Adrenal gland (tissue), 12 donors: ENCODE results near the gene KMT5C. TPM values are rescaled to one million over a fixed set of nuclear protein-coding genes. Genes with fewer than 3 reads are reported as not detected.
A peak's percentile ranks its signal among the peaks of the same experiment; 100 is the strongest.

Experiments
- DNase-seq, 7 donors: peaks; one replicate each; pipeline ENCODE4 v3.0.0-alpha.2; 2019 to 2020
- H3K27ac ChIP-seq, 5 donors: fragments of 200-600 bp; sonication (generic) in 4 of 5; 1 replicate in 3 of 5; 2 replicates in 2 of 5; pipeline versions ENCODE4 v1.5.1 to v1.8.0; 2016 to 2020; ENCODE audit warnings: mild to moderate bottlenecking in 1 of 5
- H3K27me3 ChIP-seq: fragments of 200-600 bp; 2 replicates; pipeline ENCODE4 v1.8.0; 2021
- H3K36me3 ChIP-seq, 2 donors: fragments of 200-600 bp; replicated peaks in 1 of 2; 1 replicate in 1 of 2; 2 replicates in 1 of 2; pipeline versions ENCODE4 v1.5.1 to v1.8.0; 2018 to 2022
- H3K4me1 ChIP-seq, 2 donors: fragments of 200-600 bp; replicated peaks in 1 of 2; 1 replicate in 1 of 2; 2 replicates in 1 of 2; pipeline versions ENCODE4 v1.5.1 to v1.8.0; 2018 to 2021
- H3K4me3 ChIP-seq, 4 donors: fragments of 200-600 bp; sonication (generic) in 3 of 4; one replicate each; pipeline ENCODE4 v1.5.1; 2016 to 2018
- H3K9me3 ChIP-seq, 3 donors: fragments of 200-600 bp; sonication (generic) in 1 of 3; replicated peaks in 1 of 3; 1 replicate in 2 of 3; 2 replicates in 1 of 3; pipeline versions ENCODE4 v1.5.1 to v1.8.0; 2016 to 2021
- CTCF ChIP-seq, 6 experiments: fragments of 450-650 bp in 4 of 6; fragments of 200-600 bp in 2 of 6; sonication (generic) in 1 of 6; IDR thresholded peaks; 1 replicate in 5 of 6; 2 replicates in 1 of 6; pipeline versions ENCODE4 v1.5.1 to v1.8.0; 2016 to 2021; ENCODE audit warnings: antibody characterized with exemption in 6 of 6, mild to moderate bottlenecking in 2 of 6, moderate library complexity in 1 of 6
- POLR2A ChIP-seq, 2 donors: fragments of 450-650 bp; IDR thresholded peaks; one replicate each; pipeline ENCODE4 v1.6.1; 2017; ENCODE audit warnings: antibody characterized with exemption in 2 of 2, mild to moderate bottlenecking in 2 of 2, moderate library complexity in 1 of 2
- WGBS, 4 donors: extraction: QIAGEN DNeasy Blood & Tissue Kit in 2 of 4; methylation state at CpG; one replicate each; pipeline versions ENCODE4 v1.1.5 to v1.1.7; 2013 to 2017; 5-methylcytosine and 5-hydroxymethylcytosine counted together
- intact Hi-C, 2 donors: fragments of 100-400 bp; cut with DNase I; formaldehyde crosslinking; loops; one replicate each; pipeline versions ENCODE4 v1.14.1 to v1.15.0; 2022 to 2023
- polyA plus RNA-seq, 3 donors: library from polyadenylated mRNA; stranded (reverse); fragments of 200-250 nt in 2 of 3; fragments of 350-450 nt in 1 of 3; fragmentation: Illumina TruSeq in 1 of 3; extraction: RNeasy Lipid Tissue Mini Kit (QIAGEN cat#74804) in 1 of 3; gene quantifications; one replicate each; pipeline ENCODE4 v1.2.3, GENCODE V29; 2013 to 2014
- total RNA-seq, 9 donors: library from RNA; depleted of rRNA in 4 of 9; stranded (reverse); fragments of >200 nt in 4 of 9; fragments of 120-200 nt in 1 of 9; fragmentation: NEBNext Ultra II Directional in 1 of 9; extraction: Animal tissue kit (Norgen Biotek cat#: 25700) in 1 of 9; gene quantifications; one replicate each; pipeline versions ENCODE4 v1.1.0 to v1.2.4, GENCODE V29; 2013 to 2023
- donor health status: healthy with polysubstance abuse.
- donor health status: Bipolar disorder and iron deficiency.
- donor health status: DM: yes; HTN: yes; CAD: no.
- donor health status: DM: no; HTN: no; CAD: no.
- donor health status: DM: no; HTN: no; CAD: no.
- donor health status: DM: yes; HTN: yes; CAD: no.

The KMT5C gene
- total and polyA plus RNA-seq, 12 donors = 1.4 to 56.7 (median 15.4) TPM

- intact Hi-C loops = no loop called here
- DNase-seq = no peak
- peak overlapping the region in 2 of 4 donors; percentile 16 to 43 for H3K4me3 ChIP-seq
- H3K9me3 ChIP-seq = no peaks in the 10 kb centered on the region
- no peak for TF ChIP-seq CTCF (IDR thresholded peaks at IDR 0.05)
- no peak for TF ChIP-seq POLR2A (IDR thresholded peaks at IDR 0.05)
- no peaks in the 10 kb centered on the region for H3K36me3 ChIP-seq
- peaks cover 12 to 15% of the 10 kb centered on the region in 2 donors for H3K4me1 ChIP-seq
- peaks cover 18% of the 10 kb centered on the region for H3K27me3 ChIP-seq
- no peak overlapping the region for H3K27ac ChIP-seq
- 3 to 6% (median 4%) methylated on average over 21 to 24 of the region's 24 CpGs for WGBS, 4 donors
Measured at GRCh38 chr19:55353356-55353802, 13.7 kb downstream of the KMT5C start.

- DNase-seq = peak in 5 of 7 donors; percentile 55 to 78 (median 69)
- H3K9me3 ChIP-seq = no peaks in the 10 kb centered on the region
- H3K4me3 ChIP-seq = peak overlapping the region in 2 of 4 donors; percentile 16 to 43
- peaks cover 12 to 15% of the 10 kb centered on the region in 2 donors for H3K4me1 ChIP-seq
- peaks cover 18% of the 10 kb centered on the region for H3K27me3 ChIP-seq
- H3K27ac ChIP-seq = no peak overlapping the region
- WGBS, 4 donors = 2 to 4% (median 2%) methylated on average over 17 to 71 of the region's 72 CpGs
- intact Hi-C loops = no loop called here
- TF ChIP-seq CTCF (IDR thresholded peaks at IDR 0.05) (no peak), POLR2A (IDR thresholded peaks at IDR 0.05) (no peak)
- no peaks in the 10 kb centered on the region for H3K36me3 ChIP-seq
Measured at GRCh38 chr19:55353803-55354697, 14.4 kb downstream of the KMT5C start.

GRCh38 chr19:55354698-55355212 is 15.1 kb downstream of the KMT5C start, which contains the start of gene COX6B2:
TSS of gene COX6B2 (minus strand) at chr19:55354719. CDS start at chr19:55354521, 198 bp downstream.
- Histone ChIP-seq H3K36me3 (no peaks in the 10 kb centered on the region), H3K9me3 (no peaks in the 10 kb centered on the region), H3K4me1 (peaks cover 12 to 15% of the 10 kb centered on the region in 2 donors), H3K27me3 (peaks cover 18% of the 10 kb centered on the region), H3K4me3 (peak within 1 kb of the TSS in 2 of 4 donors; percentile 16 to 43), H3K27ac (no peak within 1 kb of the TSS)
- intact Hi-C loops = no loop called here
- TF ChIP-seq CTCF (IDR thresholded peaks at IDR 0.05) = no peak
- TF ChIP-seq POLR2A (IDR thresholded peaks at IDR 0.05) = no peak
- no peak for DNase-seq
- WGBS, 4 donors = 5 to 20% (median 5%) methylated on average over 2 to 42 of the region's 43 CpGs; no CpG with 5 or more reads in 1 of the 4 donors

- Histone ChIP-seq H3K27me3 (peaks cover 18% of the 10 kb centered on the region), H3K4me1 (peaks cover 12 to 15% of the 10 kb centered on the region in 2 donors), H3K27ac (no peak overlapping the region), H3K9me3 (no peaks in the 10 kb centered on the region), H3K4me3 (no peak overlapping the region), H3K36me3 (no peaks in the 10 kb centered on the region)
- intact Hi-C loops = no loop called here
- no peak for DNase-seq
- TF ChIP-seq CTCF (IDR thresholded peaks at IDR 0.05) (no peak), POLR2A (IDR thresholded peaks at IDR 0.05) (no peak)
- 42 to 51% (median 48%) methylated on average over 7 to 13 of the region's 13 CpGs for WGBS, 4 donors
Measured at GRCh38 chr19:55355213-55355821, 15.6 kb downstream of the KMT5C start.
